ENCODE measurements around the gene ERVFRD-1. TPM values are rescaled to one million over a fixed set of nuclear protein-coding genes. Genes with fewer than 3 reads are reported as not detected.

ERVFRD-1 gene
- total RNA-seq, 1 donor: not detected

GRCh38 chr6:11153447-11153846 is 41.9 kb upstream of the ERVFRD-1 start:
- no peak for DNase-seq (ENCODE audit: insufficient read length, low spot score, missing footprints)
- no peak overlapping the region for H3K27ac ChIP-seq (ENCODE audit: low read depth, low read length)
- H3K4me1 ChIP-seq (ENCODE audit: insufficient read depth, low read length): no peaks in the 10 kb centered on the region
- H2AFZ ChIP-seq (ENCODE audit: low read length): no peak overlapping the region
- H3K36me3 ChIP-seq (ENCODE audit: insufficient read depth, low read length): no peaks in the 10 kb centered on the region
- no peak overlapping the region for H3K4me2 ChIP-seq (ENCODE audit: insufficient read depth, low read length)
- H3K9me3 ChIP-seq (ENCODE audit: low read depth, low read length): no peaks in the 10 kb centered on the region
- no peak overlapping the region for H3K4me3 ChIP-seq (ENCODE audit: insufficient read depth, low read length)
- TF ChIP-seq, protein P1, sequence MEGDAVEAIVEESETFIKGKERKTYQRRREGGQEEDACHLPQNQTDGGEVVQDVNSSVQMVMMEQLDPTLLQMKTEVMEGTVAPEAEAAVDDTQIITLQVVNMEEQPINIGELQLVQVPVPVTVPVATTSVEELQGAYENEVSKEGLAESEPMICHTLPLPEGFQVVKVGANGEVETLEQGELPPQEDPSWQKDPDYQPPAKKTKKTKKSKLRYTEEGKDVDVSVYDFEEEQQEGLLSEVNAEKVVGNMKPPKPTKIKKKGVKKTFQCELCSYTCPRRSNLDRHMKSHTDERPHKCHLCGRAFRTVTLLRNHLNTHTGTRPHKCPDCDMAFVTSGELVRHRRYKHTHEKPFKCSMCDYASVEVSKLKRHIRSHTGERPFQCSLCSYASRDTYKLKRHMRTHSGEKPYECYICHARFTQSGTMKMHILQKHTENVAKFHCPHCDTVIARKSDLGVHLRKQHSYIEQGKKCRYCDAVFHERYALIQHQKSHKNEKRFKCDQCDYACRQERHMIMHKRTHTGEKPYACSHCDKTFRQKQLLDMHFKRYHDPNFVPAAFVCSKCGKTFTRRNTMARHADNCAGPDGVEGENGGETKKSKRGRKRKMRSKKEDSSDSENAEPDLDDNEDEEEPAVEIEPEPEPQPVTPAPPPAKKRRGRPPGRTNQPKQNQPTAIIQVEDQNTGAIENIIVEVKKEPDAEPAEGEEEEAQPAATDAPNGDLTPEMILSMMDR (IDR thresholded peaks at IDR 0.05; ENCODE audit: extremely low read depth, low read depth, low read length): no peak
- no peaks in the 10 kb centered on the region for H3K27me3 ChIP-seq (ENCODE audit: insufficient read depth, low read length)
- H3K79me2 ChIP-seq (ENCODE audit: insufficient read depth, low read length): no peaks in the 10 kb centered on the region
- H4K20me1 ChIP-seq (ENCODE audit: insufficient read depth, low read length): no peaks in the 10 kb centered on the region

GRCh38 chr6:11152581-11152980 is 41.1 kb upstream of the ERVFRD-1 start:
- TF ChIP-seq, protein P1 (IDR thresholded peaks at IDR 0.05; ENCODE audit: extremely low read depth, low read depth, low read length): no peak
- Histone ChIP-seq H3K4me3 (ENCODE audit: insufficient read depth, low read length) (no peak overlapping the region), H3K27ac (ENCODE audit: low read depth, low read length) (no peak overlapping the region), H3K79me2 (ENCODE audit: insufficient read depth, low read length) (no peaks in the 10 kb centered on the region), H3K4me2 (ENCODE audit: insufficient read depth, low read length) (no peak overlapping the region), H3K36me3 (ENCODE audit: insufficient read depth, low read length) (no peaks in the 10 kb centered on the region), H2AFZ (ENCODE audit: low read length) (no peak overlapping the region), H4K20me1 (ENCODE audit: insufficient read depth, low read length) (no peaks in the 10 kb centered on the region), H3K9me3 (ENCODE audit: low read depth, low read length) (no peaks in the 10 kb centered on the region), H3K4me1 (ENCODE audit: insufficient read depth, low read length) (no peaks in the 10 kb centered on the region), H3K27me3 (ENCODE audit: insufficient read depth, low read length) (no peaks in the 10 kb centered on the region)
- no peak for DNase-seq (ENCODE audit: insufficient read length, low spot score, missing footprints)

DNA sequence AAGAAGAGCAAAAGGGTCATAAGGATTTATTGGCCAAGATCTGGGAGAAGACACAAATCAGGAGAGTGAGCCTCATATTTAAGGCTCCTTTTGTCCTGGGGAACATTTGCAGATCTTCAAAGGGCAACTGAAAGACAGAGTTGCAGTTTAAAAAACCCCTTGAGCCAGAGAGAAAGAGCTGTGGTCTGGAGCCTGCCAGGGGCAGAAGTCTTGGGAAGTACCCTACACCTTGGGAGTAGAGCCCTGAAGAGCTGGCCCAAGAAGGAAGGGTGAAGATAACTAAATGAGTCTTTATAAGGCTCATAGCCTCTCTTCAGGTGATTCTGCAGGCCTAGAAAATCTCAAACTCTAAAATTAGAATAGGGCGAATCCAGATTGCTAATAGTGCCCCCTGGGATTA is 40.0 kb upstream of the ERVFRD-1 start:
- no peaks in the 10 kb centered on the region for H4K20me1 ChIP-seq (ENCODE audit: insufficient read depth, low read length)
- no peak for DNase-seq (ENCODE audit: insufficient read length, low spot score, missing footprints)
- no peak overlapping the region for H3K27ac ChIP-seq (ENCODE audit: low read depth, low read length)
- H3K79me2 ChIP-seq (ENCODE audit: insufficient read depth, low read length): no peaks in the 10 kb centered on the region
- no peak overlapping the region for H3K4me2 ChIP-seq (ENCODE audit: insufficient read depth, low read length)
- no peaks in the 10 kb centered on the region for H3K27me3 ChIP-seq (ENCODE audit: insufficient read depth, low read length)
- H3K36me3 ChIP-seq (ENCODE audit: insufficient read depth, low read length): no peaks in the 10 kb centered on the region
- H3K4me3 ChIP-seq (ENCODE audit: insufficient read depth, low read length): no peak overlapping the region
- no peak overlapping the region for H2AFZ ChIP-seq (ENCODE audit: low read length)
- H3K4me1 ChIP-seq (ENCODE audit: insufficient read depth, low read length): no peaks in the 10 kb centered on the region
- H3K9me3 ChIP-seq (ENCODE audit: low read depth, low read length): no peaks in the 10 kb centered on the region
- TF ChIP-seq, protein P1 (IDR thresholded peaks at IDR 0.05; ENCODE audit: extremely low read depth, low read depth, low read length): no peak

DNA sequence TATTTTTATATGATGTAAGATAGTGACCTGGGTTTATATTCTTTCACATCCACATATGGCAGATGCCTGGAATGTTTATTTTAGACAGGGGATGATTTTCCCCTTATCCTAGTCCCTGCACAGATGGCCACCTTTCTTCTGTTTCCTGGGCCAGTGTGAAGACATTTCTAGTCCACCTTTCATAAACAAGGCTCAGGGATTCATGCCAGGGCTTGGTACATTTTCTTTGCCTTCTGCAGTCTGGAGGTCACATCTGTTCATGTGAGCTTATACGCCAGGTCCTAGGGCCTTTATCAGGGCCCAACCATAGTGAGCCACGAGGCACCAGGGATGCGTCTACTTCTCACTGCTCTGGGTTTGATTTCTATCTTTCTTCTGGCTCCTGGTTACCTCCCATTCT is 38.0 kb upstream of the ERVFRD-1 start:
- Histone ChIP-seq H3K79me2 (ENCODE audit: insufficient read depth, low read length) (no peaks in the 10 kb centered on the region), H3K4me2 (ENCODE audit: insufficient read depth, low read length) (no peak overlapping the region), H3K4me3 (ENCODE audit: insufficient read depth, low read length) (no peak overlapping the region), H3K9me3 (ENCODE audit: low read depth, low read length) (no peaks in the 10 kb centered on the region), H3K36me3 (ENCODE audit: insufficient read depth, low read length) (no peaks in the 10 kb centered on the region), H3K27me3 (ENCODE audit: insufficient read depth, low read length) (no peaks in the 10 kb centered on the region), H3K27ac (ENCODE audit: low read depth, low read length) (no peak overlapping the region), H3K4me1 (ENCODE audit: insufficient read depth, low read length) (no peaks in the 10 kb centered on the region), H4K20me1 (ENCODE audit: insufficient read depth, low read length) (no peaks in the 10 kb centered on the region), H2AFZ (ENCODE audit: low read length) (no peak overlapping the region)
- TF ChIP-seq, protein P1 (IDR thresholded peaks at IDR 0.05; ENCODE audit: extremely low read depth, low read depth, low read length): no peak
- DNase-seq (ENCODE audit: insufficient read length, low spot score, missing footprints): no peak
